Activated CD8-positive, alpha-beta memory T cell treated with anti-CD3 and anti-CD28 coated beads, Interleukin-2, amount 50 U/mL, for 24 hours (primary cell): ENCODE data around the gene CBLIF.
A peak's percentile ranks its signal among the peaks of the same experiment; 100 is the strongest.
"Not testable (repeated sequence)": the region's sequence is repeated elsewhere in the genome, so short reads cannot be mapped to it uniquely, and the experiment has no call there.

Experiments
- DNase-seq: peaks from one replicate; pipeline ENCODE4 v3.0.0-alpha.2; 2020; ENCODE audit errors: extremely low read depth

Gene CBLIF

GRCh38 chr11:59847626-59848025 lies 2.3 kb upstream of the CBLIF start:
- DNase-seq: no peak

- DNase-seq: no peak
These were observed 1.3 kb upstream of the CBLIF start for GRCh38 chr11:59846556-59846955.

- no peak for DNase-seq
These were observed 3.0 kb downstream of the CBLIF start for GRCh38 chr11:59842316-59842715.

GRCh38 chr11:59841514-59841913 lies 3.8 kb downstream of the CBLIF start:
- DNase-seq: no peak

- DNase-seq: no peak
These were observed 5.7 kb downstream of the CBLIF start for GRCh38 chr11:59839615-59840014.

GRCh38 chr11:59833602-59834001 lies 11.7 kb downstream of the CBLIF start:
- DNase-seq: no peak

GRCh38 chr11:59829358-59829757 lies 15.9 kb downstream of the CBLIF start:
- DNase-seq: no peak

- no peak for DNase-seq
These were observed 22.2 kb downstream of the CBLIF start for GRCh38 chr11:59822989-59823566.

- no peak for DNase-seq
These were observed 26.7 kb downstream of the CBLIF start for GRCh38 chr11:59818572-59818971.

- DNase-seq: not testable (repeated sequence)
These were observed 28.9 kb downstream of the CBLIF start for GRCh38 chr11:59816434-59816833.

GRCh38 chr11:59815754-59816153 lies 29.5 kb downstream of the CBLIF start:
- DNase-seq: no peak

GRCh38 chr11:59814021-59814420 lies 31.3 kb downstream of the CBLIF start:
- no peak for DNase-seq

- DNase-seq: no peak
These were observed 31.9 kb downstream of the CBLIF start for GRCh38 chr11:59813364-59813763.

- no peak for DNase-seq
These were observed 33.1 kb downstream of the CBLIF start for GRCh38 chr11:59812220-59812619.

GRCh38 chr11:59810911-59811259 lies 34.4 kb downstream of the CBLIF start:
- DNase-seq: no peak

- peak; percentile 81 for DNase-seq
These were observed 34.9 kb downstream of the CBLIF start, which contains the start of gene MRPL16 for GRCh38 chr11:59810189-59810910. Gene MRPL16 (minus strand): TSS chr11:59810778. CDS start chr11:59810658, 120 bp downstream.

GRCh38 chr11:59807047-59807610 lies 38.2 kb downstream of the CBLIF start:
- no peak for DNase-seq

GRCh38 chr11:59804061-59804460 lies 41.2 kb downstream of the CBLIF start:
- DNase-seq: no peak

- no peak for DNase-seq
These were observed 42.6 kb downstream of the CBLIF start for GRCh38 chr11:59802639-59803176.

GRCh38 chr11:59801981-59802638 lies 43.2 kb downstream of the CBLIF start:
- DNase-seq: no peak

- DNase-seq: no peak
These were observed 44.1 kb downstream of the CBLIF start for GRCh38 chr11:59801160-59801706.

GRCh38 chr11:59800390-59801025 lies 44.8 kb downstream of the CBLIF start:
- no peak for DNase-seq
